HG02981 (cell line): ENCODE measurements around the gene RPLP1.

ENCODE experiments used
- ATAC-seq: cut with Tn5 transposase; IDR thresholded peaks from one replicate; pipeline ENCODE4 v1.9.1; 2021; ENCODE audit warnings: mild to moderate bottlenecking, moderate library complexity; ENCODE audit not compliant: unreplicated experiment

RPLP1 gene

GRCh38 chr15:69496001-69496400 lies 43.4 kb downstream of the RPLP1 start:
- ATAC-seq = no peak

DNA sequence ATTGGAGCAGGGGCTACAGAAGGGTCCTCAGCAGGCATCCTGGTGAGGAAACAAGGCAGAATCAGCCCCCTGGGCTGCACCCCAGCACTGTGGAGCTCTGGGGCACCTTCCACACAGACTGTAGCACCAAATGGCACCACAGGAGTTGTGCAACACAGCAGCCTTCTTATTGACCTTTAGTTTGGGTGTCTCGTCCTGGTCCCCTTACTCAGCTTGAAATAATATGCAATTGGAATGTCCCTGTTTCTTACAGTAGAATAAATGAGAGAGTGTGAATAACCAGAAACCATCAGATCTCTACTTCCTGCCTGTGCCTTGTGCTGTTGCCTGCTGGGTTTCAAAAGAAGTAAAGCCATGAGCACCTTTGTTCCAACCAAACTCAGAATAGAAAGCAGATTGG lies 44.5 kb downstream of the RPLP1 start:
- no peak for ATAC-seq

DNA sequence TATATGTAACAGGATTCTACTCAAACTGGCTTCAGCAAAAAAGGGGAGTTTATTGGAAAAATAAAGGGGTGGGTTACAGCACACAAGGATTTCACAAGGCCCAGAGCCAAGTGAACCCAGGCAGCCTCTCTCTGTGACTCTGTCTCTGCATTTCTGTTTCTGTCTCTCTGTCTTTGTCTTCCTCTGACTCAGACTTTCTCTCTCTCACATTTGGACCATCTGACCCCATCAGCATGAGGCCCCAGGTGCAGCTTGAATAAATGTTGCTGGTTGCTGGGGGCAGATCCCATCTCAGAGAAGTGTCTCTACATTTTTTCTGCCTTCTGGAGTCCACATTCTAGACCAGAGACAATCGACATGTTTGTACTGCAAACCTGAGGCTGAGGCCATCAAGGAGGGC lies 45.0 kb downstream of the RPLP1 start:
- ATAC-seq = no peak

DNA sequence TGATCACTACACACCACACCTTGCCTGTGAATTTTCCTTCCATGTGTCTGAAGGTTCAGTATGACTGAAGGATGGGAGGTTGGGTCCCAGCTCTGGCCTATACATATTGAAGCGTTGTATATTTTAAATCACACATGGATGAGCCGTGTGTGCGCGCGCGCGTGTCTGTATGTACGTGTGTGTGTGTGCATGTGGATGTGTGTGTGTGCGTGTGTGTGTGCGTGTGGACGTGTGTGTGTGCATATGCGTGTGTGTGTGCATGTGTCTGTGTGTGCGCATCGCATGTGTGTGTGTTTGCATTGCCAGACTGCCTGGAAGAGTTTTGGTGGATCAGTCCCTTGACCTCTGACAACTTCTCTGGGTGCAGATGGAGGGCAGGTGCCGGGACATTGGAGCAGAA lies 45.7 kb downstream of the RPLP1 start:
- no peak for ATAC-seq

GRCh38 chr15:69498987-69499386 lies 46.4 kb downstream of the RPLP1 start:
- no peak for ATAC-seq

- no peak for ATAC-seq
These were observed 47.0 kb downstream of the RPLP1 start for GRCh38 chr15:69499521-69500211.

- ATAC-seq = no peak
These were observed 47.7 kb downstream of the RPLP1 start for GRCh38 chr15:69500339-69500738.

DNA sequence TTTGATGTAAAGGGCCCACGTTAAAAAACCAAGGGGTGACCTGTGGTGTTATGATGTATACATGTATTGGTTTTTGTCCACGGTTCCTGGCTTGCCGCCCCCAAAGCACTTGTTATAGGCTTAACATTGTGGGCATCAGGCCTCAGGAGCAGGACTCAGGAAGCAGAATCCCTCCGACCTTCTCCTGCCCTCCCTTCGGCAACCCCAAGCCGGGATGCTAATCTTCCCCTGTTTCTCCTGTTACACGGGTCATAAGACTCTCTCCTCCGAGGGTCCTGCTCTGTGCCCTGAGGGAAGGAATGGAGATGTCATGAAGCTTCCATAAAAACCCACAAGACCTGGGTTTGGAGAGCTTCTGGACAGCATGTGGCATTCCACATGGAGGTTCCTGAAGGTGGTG lies 48.8 kb downstream of the RPLP1 start:
- ATAC-seq = no peak

DNA sequence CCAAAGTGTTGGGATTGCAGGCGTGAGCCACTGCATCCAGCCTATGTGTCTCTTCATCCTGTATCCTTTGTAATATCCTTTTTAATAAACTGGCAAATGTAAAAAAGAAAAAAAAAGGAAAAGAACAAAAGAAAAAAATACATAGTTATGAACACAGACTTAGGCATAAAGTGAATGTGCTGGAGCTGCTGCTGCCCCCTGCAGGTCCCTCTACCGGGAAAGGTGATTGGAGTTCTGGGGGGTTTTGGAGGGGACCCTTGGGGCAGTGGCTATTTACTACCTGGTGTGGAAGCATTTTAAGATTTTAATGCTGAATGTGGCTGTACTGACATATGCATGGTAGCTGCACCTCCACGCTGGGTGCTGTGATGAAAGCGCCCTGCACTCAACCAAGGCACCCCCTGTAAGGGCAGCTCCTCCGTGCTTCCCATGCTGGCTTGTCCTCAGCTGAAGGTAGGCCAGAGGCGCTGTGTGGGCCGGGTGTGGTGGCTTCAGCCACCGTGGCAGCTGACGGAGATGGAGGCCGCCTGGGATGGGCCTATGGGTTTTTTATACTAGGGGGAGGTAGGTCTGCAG lies 49.9 kb downstream of the RPLP1 start:
- no peak for ATAC-seq

DNA sequence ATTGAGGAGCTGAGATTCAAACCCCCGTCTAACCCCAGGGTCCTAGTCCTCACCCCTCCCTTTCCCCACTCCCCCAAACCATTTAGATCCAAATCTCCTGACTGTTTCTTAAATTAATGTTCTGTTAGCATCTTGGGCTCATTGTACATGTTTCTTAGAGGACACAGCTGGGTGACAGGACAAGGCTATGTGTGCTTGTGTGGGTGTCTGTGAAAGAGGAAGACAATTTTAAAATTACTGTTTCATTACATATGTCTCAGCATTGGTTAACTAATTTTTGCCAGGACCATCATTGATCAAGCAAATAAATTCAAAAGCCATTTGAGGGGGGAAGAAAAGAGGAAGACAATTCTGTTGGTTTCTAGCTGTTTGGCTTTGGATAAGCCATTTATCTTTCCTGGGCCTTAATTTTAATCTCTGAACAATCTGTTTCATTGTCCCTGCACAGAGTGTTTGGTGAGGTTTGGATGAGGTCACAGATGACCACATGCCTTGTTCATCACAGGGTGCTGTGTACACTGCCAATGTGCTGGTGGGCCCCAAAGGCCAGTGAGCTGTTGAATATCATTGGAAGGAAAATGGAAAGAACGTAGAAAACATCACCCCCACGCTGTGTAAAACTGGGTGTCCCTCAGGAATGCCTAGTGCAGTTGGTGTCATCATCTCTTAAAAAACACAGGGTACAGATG lies 51.9 kb downstream of the RPLP1 start:
- ATAC-seq = no peak
